Measurements from ENCODE around the gene ARSK. TPM values are rescaled to one million over a fixed set of nuclear protein-coding genes. Genes with fewer than 3 reads are reported as not detected.

ARSK gene
- total and polyA plus RNA-seq, 2 of the 4 experiments (the other 2 are of a cell fraction), result 15.1 to 22.0 TPM

DNA sequence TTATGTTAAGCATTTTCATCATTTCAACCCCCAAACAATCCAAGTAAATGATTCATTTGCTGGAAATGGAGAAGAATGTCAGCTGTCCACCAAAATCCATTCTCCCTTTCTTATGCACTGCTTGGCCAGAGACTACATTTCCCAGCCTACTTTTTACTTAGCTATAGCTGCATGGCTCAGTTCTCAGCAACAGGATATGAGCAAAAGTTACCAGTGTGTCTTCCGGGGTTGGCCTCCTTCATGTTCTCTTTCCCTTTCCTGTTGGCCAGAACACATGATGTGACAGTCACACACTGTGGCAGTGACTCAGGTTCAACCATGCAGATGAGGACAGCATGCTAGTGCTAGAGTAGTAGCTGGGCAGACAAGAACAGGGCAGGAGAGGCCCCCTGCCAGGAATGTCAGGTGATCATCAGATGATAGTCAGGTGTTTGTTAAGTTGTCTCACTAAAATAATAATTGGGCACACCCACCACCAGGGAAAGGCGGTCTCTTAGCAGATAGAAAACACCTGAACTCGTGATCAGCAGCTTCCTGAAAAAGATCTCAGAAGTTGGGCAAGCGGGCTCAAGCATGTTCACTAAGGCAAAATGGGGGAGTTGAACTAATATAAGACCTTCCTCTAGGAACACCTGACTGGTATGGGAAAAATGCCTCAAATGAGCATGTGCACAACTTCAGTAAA lies 77.2 kb downstream of the ARSK start:
- ATAC-seq (ENCODE audit: low read depth) (peak; percentile 74), DNase-seq (peak; percentile 70)
- Histone ChIP-seq H2BK20ac (ENCODE audit: low read depth, low read length) (peak overlapping the region; percentile 83), H4K91ac (ENCODE audit: insufficient read depth, low read depth, low read length) (peak overlapping the region; percentile 89), H3K4ac (ENCODE audit: low read depth, low read length) (peak overlapping the region; percentile 78), H3K4me3 (ENCODE audit: insufficient read depth, low read depth, low read length) (no peak overlapping the region), H3K9me3 (ENCODE audit: control insufficient read depth, insufficient read depth, low read length) (no peaks in the 10 kb centered on the region), H2AK9ac (replicated peaks; ENCODE audit: low read depth, low read length, poor library complexity) (peak overlapping the region; percentile 55), H2BK15ac (ENCODE audit: low read depth, low read length) (peak overlapping the region; percentile 41; the same call in 2 of the 3 replicates), H2AFZ (replicated peaks; ENCODE audit: low read length, poor library complexity) (peak overlapping the region; percentile 91), H3K4me2 (ENCODE audit: low read depth, low read length) (no peak overlapping the region), H4K8ac (ENCODE audit: low read depth in 2 of 2, low read length in 2 of 2) (peak overlapping the region; percentile 84 to 95), H3K14ac (replicated peaks; ENCODE audit: low read depth, low read length) (peak overlapping the region; percentile 84), H4K5ac (ENCODE audit: low read depth, low read length) (peak overlapping the region; percentile 38; the same call in 1 of the 2 replicates), H3K9ac (ENCODE audit: low read depth, low read length) (no peak overlapping the region), H3K27ac (ENCODE audit: insufficient read depth, low read length) (no peak overlapping the region), H3K56ac (ENCODE audit: extremely low read depth, insufficient read depth, low read length) (no peak overlapping the region), H3K9me1 (ENCODE audit: insufficient read depth, low read length) (peaks cover 3% of the 10 kb centered on the region; the same call in 1 of the 2 replicates), H2BK5ac (ENCODE audit: low read depth, low read length, poor library complexity, severe bottlenecking) (peak overlapping the region; percentile 57), H3K23ac (ENCODE audit: low read depth, low read length) (no peak overlapping the region), H3K36me3 (ENCODE audit: control insufficient read depth, insufficient read depth, low read length) (no peaks in the 10 kb centered on the region), H3K18ac (ENCODE audit: low read depth, low read length) (peak overlapping the region; percentile 1; the same call in 1 of the 2 replicates), H3K27me3 (ENCODE audit: control insufficient read depth, insufficient read depth, low read length) (no peaks in the 10 kb centered on the region), H2AK5ac (ENCODE audit: low read depth, low read length) (peak overlapping the region; percentile 84), H3K79me1 (ENCODE audit: low read depth in 1 of 2, low read length in 2 of 2) (no peaks in the 10 kb centered on the region), H4K20me1 (ENCODE audit: insufficient read depth, low read length) (no peaks in the 10 kb centered on the region), H3K4me1 (ENCODE audit: control insufficient read depth, insufficient read depth, low read length) (peaks cover 2% of the 10 kb centered on the region), H2BK120ac (ENCODE audit: low read depth, low read length) (peak overlapping the region; percentile 69)
- intact Hi-C loops (cut with micrococcal nuclease), result no loop called here
- POLR2A ChIA-PET (ENCODE audit: unreplicated experiment), result no interaction called here
- in situ Hi-C loops (cut with MboI; ENCODE audit: low sequenced_read_pairs), result loop anchor here (25.0 kb wide), 1 partner anchor 680 kb away; no protein-coding TSS in a partner anchor
- BruUV-seq (replicated peaks), result no TSS peak
- dilution Hi-C loops (cut with HindIII; ENCODE audit: low sequenced_read_pairs, unreplicated experiment), result no loop called here
- 50% methylated on average over 1 of the region's 4 CpGs; no CpG with 5 or more reads in 1 of the 2 experiments for WGBS, 2 experiments (ENCODE audit: extremely low coverage in 2 of 2, insufficient read length in 1 of 2)
- no peak for TF ChIP-seq MAZ (IDR thresholded peaks at IDR 0.05; ENCODE audit: borderline replicate concordance, low read depth, low read length)
- no peak for TF ChIP-seq ELK1 (IDR thresholded peaks at IDR 0.05; ENCODE audit: borderline replicate concordance, low read depth, low read length)
- no peak for TF ChIP-seq BHLHE40 (IDR thresholded peaks at IDR 0.05; ENCODE audit: low read depth, low read length)
- no peak for TF ChIP-seq RFX5 (IDR thresholded peaks at IDR 0.05; ENCODE audit: low read depth, low read length)
- no peak for TF ChIP-seq CEBPB (IDR thresholded peaks at IDR 0.05; ENCODE audit: low read depth, low read length)
- TF ChIP-seq NFE2L2 (IDR thresholded peaks at IDR 0.05; ENCODE audit: low read depth, low read length), result no peak
- no peak for TF ChIP-seq RAD21 (IDR thresholded peaks at IDR 0.05; ENCODE audit: low read length)
- no peak for TF ChIP-seq MXI1 (IDR thresholded peaks at IDR 0.05; ENCODE audit: borderline replicate concordance, low read depth, low read length)
- no peak for TF ChIP-seq CHD1 (IDR thresholded peaks at IDR 0.05; ENCODE audit: low read depth, low read length)
- TF ChIP-seq MAFK (IDR thresholded peaks at IDR 0.05; ENCODE audit: low read depth, low read length), result no peak
- TF ChIP-seq POLR2A (IDR thresholded peaks at IDR 0.05; ENCODE audit: low read depth, low read length), result no peak
- TF ChIP-seq CTCF (conservative IDR thresholded peaks at IDR 0.05; ENCODE audit: low read depth, low read length), result no peak
- TF ChIP-seq USF2 (IDR thresholded peaks at IDR 0.05; ENCODE audit: low read depth, low read length), result no peak
- no peak for TF ChIP-seq FOS (IDR thresholded peaks at IDR 0.05; ENCODE audit: low read depth, low read length)
- TF ChIP-seq RCOR1 (IDR thresholded peaks at IDR 0.05; ENCODE audit: insufficient replicate concordance, low read length), result no peak
- CTCF ChIA-PET, result no interaction called here
